SHP77 (cell line): ENCODE measurements around the gene SPTLC3.
"Not testable (repeated sequence)": the region's sequence is repeated elsewhere in the genome, so short reads cannot be mapped to it uniquely, and the experiment has no call there.

Source experiments
- DNase-seq, 2 experiments: peaks; one replicate each; lab custom pipeline; 2025; lab: John Stamatoyannopoulos, UW

Gene SPTLC3

DNA sequence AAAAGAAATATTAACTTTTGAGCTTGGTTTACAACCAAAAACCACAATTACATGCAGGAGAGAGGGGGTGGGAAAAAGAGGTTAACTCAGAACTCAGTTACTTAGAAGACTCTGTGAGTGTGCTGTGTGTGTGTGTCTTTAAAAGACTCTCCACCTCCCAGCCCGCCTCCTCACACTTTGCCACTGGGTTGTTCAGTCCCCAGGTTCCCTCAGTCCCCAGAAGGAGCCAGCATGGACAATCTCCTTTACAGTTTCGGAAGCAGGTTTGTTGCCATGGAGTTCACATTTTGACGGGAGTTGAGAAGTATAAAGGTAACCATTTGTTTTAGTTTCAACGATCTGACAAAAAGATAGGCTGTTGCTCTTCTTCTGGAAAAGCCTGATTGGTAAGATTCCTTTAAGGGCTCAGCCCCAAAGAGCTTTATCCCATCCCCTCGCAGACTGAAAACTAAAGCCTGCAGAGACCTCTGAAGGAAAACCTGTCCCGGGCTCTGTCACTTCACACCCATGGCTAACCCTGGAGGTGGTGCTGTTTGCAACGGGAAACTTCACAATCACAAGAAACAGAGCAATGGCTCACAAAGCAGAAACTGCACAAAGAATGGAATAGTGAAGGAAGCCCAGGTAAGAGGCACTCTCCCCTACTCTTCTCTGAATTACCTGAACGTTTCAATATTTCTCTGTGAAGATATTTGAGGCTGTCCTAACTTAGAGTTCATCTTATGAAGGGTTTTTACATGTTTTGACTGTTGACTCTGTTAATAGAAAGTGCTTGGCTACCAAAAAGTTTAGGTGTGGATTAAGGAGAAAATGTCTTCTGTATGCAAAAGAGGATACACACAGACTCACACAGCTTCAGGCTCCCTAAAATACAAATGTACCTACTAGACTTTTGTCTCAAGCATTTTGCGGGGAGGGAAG is at the start of gene SPTLC3:
Gene SPTLC3 (plus strand): TSS at position 212 of the 921 bp plus-strand sequence. CDS start 296 bp downstream, at position 508.
- no peak for DNase-seq

DNA sequence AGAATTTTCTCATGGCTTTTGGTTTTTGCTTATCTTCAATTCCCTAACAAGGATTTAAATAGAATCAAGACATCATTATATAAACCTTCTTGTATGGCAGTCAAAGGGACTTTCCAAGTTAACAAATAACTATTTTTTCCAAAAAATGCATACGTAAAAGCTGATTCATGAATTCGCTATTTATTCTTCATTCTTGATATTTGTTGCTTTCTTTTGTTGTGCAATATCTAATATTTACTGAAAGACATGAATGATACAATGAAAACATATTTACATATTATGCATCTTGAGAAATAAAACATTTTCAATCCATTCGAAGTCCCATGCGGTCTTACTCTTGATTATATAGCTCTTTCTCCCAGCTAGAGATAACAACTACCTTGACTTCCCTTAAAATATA is 47.0 kb upstream of the SPTLC3 start:
- DNase-seq: no peak

DNA sequence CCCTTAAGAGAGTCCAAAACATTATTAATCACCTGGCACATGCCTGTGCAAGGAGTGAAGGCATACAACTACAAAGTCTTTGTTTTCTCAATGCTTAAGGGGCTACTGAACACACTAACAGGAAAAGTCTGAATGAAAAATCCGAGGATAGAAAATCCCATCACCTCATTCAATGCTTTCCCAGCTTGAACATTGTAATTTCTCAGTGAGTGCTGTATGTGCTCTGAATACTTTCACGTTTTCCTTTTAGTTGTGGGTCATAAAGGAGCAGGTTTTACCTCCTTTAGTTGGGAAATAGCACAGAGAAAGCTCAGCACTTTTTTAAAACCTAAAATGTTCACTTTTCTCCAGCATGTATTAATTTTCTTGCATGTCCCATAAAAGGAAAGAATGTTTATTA is 45.9 kb upstream of the SPTLC3 start:
- DNase-seq: no peak

GRCh38 chr20:12963416-12963815 is 45.4 kb upstream of the SPTLC3 start:
- no peak for DNase-seq

DNA sequence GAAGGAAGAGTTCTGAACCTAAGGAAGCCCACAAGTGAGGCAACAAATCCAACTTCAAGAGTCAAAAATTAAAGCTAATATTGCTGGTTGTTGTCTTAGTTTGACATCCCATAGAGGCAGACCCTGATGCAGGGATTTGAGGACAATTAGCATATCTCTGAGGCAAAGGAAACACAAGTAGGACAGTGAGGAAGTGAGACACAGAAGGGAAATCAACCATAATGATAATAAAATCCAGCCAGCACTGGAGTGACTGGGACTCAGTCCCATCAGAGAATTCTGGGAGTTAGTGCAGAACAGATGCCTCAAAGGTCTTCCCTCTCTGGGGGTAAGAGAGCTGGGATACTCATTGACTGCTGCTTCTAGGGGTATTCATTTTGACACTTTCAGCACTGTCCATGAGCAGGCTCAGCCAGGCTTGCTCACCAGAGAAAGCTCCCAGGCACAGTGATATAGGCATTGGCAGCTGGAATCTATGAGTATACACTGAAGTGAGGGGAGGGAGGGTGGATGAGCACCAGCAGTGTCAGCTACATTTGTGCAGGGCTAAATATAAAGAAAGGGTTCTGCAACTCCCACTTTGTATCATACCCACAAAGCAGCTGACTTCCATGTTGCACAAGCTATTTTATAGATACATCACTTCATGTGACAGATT is 43.4 kb upstream of the SPTLC3 start:
- DNase-seq: no peak

GRCh38 chr20:12965870-12966251 is 42.9 kb upstream of the SPTLC3 start:
- DNase-seq: no peak

GRCh38 chr20:12966468-12967085 is 42.2 kb upstream of the SPTLC3 start:
- DNase-seq: peak in 1 of 2 experiments; percentile 18

DNA sequence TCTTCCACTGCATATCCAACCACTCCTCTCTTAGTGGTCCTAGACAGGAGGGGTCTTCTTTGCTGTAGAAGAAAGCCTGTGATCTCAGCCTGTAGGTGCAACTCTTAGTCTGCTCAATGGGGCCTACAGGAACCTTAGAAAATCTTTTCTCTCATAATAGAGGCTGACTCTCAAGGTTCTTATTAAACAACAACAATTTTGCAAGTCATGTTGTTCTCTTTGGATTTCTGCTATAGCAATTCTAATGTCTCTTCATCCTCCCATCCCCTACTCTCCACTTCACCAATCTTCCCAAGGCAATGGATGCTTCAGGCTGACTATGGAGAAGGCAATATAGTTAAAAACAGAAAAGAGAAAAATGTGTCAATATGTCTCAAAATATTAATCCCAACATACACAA is 40.8 kb upstream of the SPTLC3 start:
- no peak for DNase-seq

DNA sequence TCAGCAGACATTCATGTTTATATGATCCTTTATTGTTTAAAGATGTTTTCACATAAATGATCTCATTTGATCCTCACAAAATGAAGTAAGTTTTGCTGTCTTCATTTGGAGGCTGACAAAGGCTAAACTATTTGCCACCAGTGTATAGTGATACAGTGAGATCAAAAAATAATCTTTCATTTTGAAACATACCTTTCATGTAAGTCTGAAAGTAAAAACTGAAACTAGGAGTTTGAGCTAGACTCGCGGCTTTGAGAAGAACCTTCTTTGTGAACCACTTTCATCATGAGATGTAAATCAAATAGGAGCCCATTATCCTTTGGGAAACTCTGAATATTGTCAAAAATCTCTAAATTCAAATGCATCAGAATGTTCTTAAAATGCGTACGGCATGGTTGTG is 40.3 kb upstream of the SPTLC3 start:
- no peak for DNase-seq

- no peak for DNase-seq
Measured at GRCh38 chr20:12969071-12969669, 39.6 kb upstream of the SPTLC3 start.

DNA sequence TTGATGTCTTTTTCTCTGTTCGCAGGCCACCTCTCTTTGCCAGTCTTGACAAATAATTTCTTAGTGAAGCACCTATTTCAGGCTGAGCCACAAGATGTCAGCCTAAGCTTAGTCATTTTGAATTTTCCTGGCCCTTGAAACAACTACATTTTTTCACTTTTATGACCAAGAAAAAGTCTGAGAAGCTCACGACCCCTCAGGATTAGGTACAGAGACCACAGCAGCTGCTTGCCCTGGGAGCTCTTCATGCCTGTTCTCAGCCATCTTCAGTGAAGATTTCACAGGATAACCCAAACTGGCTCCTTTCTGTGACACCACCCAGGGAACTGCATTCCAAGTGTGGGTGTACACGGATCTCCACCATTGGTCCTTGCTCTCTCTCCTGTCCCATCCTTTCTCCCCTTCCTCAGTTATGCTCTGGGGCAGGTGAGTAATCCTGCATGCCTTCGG is 38.4 kb upstream of the SPTLC3 start:
- DNase-seq: peak in 1 of 2 experiments; percentile 13

DNA sequence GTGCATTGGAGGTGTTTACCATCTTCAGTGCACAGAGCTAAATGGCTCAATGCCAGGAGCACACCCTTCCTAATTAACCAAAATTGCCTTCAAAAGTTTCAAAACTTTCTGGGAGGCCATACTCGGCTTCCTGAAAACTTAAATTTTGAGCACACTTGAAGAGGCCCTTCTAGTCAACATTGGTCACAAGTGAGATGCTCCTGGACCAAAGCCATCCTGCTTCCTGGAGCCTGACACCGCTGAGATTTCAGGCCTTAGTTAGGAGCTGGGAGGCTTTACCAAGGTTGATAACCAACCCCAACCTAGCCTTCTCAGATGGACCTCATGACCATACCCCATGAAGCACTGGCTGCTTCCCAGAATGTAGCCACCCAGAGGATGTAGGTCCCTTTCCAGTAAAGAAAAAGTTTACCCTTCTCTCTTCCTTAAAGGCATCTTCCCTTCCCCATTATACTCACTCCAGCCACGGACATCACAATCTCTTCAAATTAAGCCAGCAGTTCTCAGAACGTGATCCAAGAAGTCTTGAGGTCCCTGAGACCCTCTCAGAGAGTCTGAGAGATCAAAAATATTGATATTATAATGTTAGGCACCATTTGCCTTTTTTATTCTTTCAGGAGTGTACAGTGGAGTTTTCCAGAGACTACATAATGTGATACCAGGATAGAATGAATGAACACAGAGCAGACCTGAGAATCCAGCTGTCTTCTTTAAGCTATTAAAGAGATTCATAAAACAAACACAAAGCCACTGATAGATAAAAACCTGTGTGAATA is 32.8 kb upstream of the SPTLC3 start:
- DNase-seq: no peak

GRCh38 chr20:12976720-12977309 is 32.0 kb upstream of the SPTLC3 start:
- DNase-seq: no peak

GRCh38 chr20:12977328-12978125 is 31.2 kb upstream of the SPTLC3 start:
- no peak for DNase-seq

DNA sequence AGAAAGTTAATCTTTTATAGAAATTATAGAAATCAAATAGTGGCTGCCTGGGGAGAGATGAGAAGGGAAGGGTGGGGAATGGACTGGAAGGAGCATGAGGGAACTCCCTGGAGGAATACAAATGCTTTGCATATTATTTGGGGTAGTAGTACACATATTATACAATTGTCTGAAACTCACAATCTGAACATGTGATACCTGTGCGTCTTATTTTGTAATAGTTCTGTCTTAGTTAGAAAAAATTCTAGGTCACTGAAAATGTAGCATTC is 30.7 kb upstream of the SPTLC3 start:
- no peak for DNase-seq

- no peak for DNase-seq
Measured at GRCh38 chr20:12978613-12979495, 29.9 kb upstream of the SPTLC3 start.

- DNase-seq: not testable (repeated sequence)
Measured at GRCh38 chr20:12979713-12980112, 29.1 kb upstream of the SPTLC3 start.

DNA sequence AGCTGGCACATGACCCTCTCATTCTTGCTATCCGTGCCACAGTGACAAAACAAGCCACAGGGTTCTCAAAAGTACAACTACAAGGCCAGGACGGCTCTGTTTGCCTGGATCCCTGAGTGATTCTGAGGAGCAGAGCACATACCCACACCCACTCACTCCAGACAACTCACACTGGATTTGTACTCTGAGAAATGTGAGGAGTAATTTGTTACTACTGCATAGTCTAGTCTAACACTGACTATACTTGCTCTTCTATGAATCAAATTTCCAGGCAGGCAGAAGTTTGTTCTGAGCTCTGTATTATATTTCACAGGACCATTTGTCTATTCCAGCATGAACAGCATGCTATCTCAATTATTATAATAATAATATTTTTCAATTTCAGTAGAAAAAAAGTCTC is 26.7 kb upstream of the SPTLC3 start:
- no peak for DNase-seq

DNA sequence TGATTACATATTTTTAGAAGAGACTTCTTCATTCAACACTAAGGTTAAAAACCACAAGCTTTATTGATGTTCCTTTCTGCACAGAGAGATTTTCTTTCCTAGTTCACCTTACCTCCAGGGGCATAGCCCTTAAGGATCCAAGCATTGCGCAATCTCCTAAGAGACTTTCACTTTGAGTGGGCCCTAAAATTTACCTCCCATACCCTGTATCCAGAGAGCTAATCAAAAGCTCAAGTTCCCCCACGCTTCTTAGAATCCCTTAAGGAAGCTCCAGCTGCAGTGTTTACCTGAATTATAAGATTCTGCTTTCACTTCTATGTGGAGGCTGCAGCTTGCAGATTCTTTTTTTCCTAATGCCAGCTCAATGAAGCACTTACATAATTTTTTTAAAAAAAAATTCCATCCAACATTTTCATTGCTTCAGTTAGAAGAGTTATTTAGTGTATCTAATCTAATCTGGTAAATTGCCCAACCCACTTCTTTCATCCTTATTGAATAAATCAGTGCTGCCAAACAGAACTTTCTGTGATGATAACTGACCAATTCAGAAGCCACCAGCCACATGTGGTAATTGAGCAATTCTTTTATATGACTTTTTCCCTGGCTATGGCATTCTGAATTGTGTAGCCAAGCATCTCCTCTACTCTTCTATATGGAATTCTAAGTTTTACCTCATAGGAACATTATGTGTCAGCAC is 24.6 kb upstream of the SPTLC3 start:
- DNase-seq: no peak
